ENCODE measurements around the gene MAP2K3.
"Not testable (repeated sequence)": the region's sequence is repeated elsewhere in the genome, so short reads cannot be mapped to it uniquely, and the experiment has no call there.

Gene MAP2K3

DNA sequence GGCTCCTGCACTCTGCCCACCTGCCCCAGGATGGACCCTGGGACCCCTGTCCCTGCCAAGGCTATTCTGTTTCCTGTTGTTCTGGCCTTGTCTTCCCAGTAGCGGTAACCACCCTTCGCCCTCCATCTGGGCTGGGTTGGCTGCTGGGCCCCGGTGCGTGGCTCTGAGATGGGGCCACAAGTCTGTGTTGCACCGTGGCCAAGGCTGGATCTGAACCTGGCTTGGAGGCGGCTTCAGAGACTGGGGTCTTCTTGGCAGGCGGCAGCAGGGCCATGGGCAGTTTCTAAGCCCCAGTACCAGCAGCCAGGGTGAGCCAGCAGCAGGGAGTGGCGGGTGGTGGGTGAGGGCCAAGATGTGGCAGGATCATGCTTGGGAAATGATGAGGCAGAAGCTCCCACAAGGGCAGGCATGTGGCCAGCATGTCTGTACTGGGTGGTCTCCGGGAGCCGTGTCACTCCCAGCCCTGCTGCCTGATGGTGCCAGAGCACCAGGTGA is 12.6 kb downstream of the MAP2K3 start:
- DNase-seq (ENCODE audit: low spot score) = no peak

DNA sequence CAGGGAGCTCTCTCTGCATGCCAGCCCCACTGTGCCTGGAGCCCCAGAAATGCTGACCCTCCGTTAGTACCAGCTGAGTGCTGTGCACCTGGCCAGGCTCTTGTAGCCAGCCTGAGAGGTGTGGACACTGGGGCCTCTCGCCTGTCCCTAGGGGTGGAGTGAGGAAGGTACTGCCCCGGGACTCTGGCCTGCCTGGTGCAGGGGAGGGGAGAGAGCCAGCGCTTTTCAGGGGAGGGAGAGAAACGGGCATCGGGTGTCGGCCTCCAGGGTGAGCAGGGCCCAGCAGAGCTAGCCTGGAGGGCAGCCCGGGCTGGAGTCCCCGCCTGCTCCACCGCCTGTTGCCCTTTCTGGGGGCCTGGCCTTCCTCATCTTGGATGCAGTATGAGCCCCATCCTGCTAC is 13.1 kb downstream of the MAP2K3 start:
- no peak for DNase-seq (ENCODE audit: low spot score)

DNA sequence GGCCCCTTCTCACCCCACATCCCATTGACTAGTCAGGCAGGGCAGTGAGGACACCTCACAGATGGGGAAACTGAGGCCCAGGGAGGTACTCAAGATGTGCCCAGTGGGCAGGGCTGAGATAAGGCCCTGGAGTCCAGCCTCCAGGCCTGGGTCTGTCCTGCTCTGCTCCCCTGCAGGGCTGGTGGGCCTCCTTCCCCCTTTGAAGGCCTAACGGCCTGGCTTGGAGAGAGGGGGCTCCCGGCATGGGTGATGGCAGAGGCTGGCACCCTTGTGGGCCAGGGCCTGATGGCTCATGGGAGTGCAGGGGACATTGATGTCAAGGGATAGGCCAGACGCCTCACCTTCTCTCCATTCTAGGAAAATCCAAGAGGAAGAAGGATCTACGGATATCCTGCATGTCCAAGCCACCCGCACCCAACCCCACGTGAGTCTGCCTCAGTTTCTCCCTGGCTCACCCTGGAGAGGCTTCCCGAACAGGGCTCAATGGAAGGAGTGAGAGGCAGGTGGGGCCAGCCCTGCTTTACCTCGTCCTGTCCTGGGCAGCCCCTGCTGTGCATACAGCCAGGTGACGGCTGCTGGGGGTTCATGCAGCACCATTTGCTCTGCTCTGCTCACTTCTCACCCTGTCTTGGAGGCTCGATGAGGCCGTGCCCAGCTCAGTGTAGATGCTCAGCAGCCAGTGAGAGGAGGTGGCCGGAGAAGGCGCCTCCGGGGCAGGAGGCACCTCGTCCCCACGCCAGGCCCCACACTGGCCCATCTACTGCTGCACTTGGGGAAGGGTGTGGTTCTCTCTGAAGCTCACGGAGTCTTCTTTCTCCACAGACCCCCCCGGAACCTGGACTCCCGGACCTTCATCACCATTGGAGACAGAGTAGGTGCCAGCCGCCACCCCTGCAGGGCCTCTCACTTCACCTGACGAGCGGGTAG is 13.8 kb downstream of the MAP2K3 start:
- no peak for DNase-seq (ENCODE audit: low spot score)

GRCh38 chr17:21298983-21299519 is 14.5 kb downstream of the MAP2K3 start:
- no peak for DNase-seq (ENCODE audit: low spot score)

DNA sequence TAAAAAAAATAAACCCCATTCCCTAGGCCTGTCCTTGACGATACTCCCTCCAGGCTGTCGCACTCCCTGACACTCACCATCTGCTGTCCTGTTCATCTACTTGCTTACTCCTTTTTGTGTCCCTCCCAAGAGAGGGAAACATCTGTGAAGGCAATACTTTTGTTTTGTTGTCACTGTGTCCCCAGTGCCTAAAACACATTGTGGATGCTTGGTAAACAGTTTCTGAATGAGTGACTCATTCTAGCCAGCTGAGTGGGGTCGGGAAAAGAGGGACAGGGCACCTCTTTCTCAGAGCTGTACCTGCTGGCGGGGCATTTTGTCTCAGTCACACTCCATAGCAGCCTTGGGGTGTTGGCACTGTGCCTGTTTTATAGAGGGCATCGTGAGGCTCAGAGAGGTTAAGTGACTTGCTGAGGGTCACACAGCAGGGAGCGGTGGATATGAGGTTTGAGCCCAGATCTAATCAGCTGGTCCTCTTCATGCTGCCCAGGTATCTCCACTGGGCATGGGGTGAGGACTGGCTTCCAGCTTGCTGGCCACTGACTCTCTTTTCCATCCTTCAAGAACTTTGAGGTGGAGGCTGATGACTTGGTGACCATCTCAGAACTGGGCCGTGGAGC is 15.6 kb downstream of the MAP2K3 start:
- DNase-seq (ENCODE audit: low spot score) = no peak

DNA sequence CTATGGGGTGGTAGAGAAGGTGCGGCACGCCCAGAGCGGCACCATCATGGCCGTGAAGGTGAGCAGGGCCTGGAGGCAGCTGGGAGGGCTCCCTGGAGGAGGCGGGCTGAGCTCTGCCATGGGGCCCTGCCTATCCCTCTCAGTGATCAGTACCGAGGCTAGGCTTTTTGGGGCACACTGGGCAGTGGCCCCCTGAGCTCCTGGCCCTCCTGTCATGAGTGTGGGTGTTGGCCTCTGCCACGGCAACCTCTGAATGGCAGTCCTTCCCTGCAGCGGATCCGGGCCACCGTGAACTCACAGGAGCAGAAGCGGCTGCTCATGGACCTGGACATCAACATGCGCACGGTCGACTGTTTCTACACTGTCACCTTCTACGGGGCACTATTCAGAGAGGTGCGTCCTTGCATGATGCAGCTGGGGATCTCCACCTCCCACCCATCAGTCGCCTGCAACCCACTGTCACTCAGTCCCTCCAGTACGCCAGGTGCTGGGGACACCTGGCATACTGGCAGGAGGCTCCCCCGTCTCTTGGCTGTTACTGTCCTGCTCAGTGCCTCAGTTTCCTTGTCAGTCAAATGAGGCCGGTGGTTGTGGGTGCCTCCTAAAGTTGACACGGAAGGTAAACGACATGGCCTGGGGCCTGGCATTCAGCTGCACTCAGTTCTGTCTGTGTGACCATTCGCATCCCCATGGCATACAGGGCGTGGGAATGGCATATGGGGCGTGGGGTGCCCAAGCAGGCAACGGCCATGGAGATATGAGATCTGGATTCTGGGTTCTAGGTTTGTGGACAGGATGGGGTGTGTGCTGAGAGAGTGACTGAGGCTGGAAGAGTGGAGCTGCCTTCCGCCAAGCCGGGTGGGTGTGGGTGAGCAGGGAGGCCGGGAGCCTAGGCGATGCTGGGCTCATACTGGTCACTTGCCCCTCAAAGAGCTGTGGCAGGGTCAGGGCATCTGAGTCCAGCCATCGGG is 16.4 kb downstream of the MAP2K3 start:
- no peak for DNase-seq (ENCODE audit: low spot score)

GRCh38 chr17:21301593-21302550 is 17.4 kb downstream of the MAP2K3 start:
- no peak for DNase-seq (ENCODE audit: low spot score)

GRCh38 chr17:21302711-21303425 is 18.4 kb downstream of the MAP2K3 start:
- DNase-seq (ENCODE audit: low spot score) = no peak

DNA sequence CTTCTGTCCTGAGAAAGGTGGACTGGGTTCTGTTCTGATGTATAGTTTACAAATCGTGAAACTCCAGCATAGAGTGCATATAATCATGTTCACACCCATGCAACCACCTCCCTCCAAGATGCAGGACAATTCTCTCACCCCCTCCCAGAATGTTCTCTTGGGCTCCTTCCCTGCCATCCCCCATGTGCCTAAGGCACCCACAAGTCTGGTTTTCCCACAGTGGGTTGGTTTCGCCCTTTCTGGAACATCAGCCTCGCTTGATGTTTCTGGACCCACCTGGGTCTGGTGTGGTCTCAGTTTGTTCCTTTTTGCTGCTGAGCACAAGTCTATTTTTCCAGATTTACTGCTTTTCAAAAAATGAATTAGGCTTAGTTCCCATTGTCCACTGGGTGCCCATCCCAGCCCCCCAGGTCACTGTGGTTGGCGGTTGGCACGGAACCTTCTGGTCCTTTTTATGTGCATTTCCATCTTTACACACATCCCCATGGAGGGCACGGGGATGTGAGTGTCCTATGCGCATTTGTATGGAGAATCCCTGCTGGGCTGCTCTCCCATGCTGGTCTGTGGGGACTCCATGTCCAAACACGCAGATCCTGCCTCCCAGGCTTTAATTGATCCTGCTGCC is 19.0 kb downstream of the MAP2K3 start:
- DNase-seq (ENCODE audit: low spot score) = no peak

DNA sequence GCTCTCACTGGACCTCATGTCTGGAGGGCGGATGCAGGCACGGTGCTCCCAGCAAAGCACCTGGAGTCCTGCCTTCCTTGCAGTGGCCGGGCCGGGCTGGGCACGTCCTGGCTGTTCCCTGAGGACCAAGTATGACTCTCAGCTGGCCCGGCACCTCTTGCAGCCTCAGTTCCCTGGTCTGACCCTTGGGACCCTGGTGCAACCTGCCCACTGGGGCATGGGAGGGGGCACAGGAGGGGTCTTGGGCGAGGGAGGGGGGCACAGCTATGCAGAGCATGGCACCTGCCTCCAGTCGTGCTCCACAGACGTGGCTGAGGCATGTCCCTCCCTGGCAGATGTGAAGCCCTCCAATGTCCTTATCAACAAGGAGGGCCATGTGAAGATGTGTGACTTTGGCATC is 19.6 kb downstream of the MAP2K3 start:
- DNase-seq (ENCODE audit: low spot score) = no peak

DNA sequence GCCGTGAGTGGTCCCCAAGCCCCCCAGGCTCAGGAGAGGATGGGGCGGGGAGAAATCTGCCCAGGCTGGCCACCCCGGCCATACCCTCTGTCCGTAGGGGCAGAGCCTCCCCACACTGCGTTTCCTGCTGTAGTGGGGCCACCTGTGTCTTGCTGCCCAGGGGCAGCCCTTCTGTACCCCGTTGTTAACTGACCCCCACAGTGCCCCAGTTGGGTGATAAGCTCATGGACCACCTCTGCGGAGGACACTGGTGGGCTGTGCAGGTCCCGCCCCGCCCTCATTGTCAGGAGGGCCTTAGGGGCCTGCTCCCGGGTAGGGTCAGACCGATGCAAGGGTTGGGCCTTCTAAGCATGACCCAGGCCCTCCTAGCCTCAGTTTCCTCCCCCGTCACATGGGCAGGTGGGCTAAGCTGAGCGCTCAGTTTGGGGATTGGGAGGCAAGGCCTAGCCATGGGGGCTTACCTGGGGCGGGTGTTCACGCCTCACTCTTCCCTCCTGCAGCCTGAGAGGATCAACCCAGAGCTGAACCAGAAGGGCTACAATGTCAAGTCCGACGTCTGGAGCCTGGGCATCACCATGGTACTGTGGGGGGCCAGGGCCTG is 20.1 kb downstream of the MAP2K3 start:
- not testable (repeated sequence) for DNase-seq (ENCODE audit: low spot score)

GRCh38 chr17:21305431-21306180 is 21.1 kb downstream of the MAP2K3 start:
- DNase-seq (ENCODE audit: low spot score) = not testable (repeated sequence)

GRCh38 chr17:21306611-21307272 is 22.2 kb downstream of the MAP2K3 start:
- DNase-seq (ENCODE audit: low spot score) = not testable (repeated sequence)

- not testable (repeated sequence) for DNase-seq (ENCODE audit: low spot score)
Observed at GRCh38 chr17:21307273-21307625, 22.7 kb downstream of the MAP2K3 start.

DNA sequence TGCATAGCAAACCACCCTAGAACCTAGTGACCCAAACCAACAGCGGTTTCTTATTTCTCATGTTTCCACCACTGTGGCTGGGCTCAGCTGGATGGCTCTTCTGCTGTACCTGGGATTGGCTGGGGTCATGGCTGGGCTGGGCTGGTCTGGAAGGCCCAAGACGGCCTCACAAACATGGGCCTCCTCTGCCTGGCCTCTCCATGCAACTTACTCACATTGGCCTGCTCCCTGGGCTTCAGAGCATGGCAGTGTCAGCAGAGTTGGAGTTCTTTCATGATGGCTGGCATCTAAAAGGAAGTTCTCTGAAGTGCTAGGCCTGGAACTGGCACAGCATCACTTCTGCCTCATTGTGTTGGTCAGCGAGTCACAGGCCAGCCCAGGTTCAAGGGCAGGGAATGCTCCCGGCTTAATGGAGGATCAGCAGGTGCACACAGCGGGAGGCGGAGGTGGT is 24.4 kb downstream of the MAP2K3 start:
- not testable (repeated sequence) for DNase-seq (ENCODE audit: low spot score)

DNA sequence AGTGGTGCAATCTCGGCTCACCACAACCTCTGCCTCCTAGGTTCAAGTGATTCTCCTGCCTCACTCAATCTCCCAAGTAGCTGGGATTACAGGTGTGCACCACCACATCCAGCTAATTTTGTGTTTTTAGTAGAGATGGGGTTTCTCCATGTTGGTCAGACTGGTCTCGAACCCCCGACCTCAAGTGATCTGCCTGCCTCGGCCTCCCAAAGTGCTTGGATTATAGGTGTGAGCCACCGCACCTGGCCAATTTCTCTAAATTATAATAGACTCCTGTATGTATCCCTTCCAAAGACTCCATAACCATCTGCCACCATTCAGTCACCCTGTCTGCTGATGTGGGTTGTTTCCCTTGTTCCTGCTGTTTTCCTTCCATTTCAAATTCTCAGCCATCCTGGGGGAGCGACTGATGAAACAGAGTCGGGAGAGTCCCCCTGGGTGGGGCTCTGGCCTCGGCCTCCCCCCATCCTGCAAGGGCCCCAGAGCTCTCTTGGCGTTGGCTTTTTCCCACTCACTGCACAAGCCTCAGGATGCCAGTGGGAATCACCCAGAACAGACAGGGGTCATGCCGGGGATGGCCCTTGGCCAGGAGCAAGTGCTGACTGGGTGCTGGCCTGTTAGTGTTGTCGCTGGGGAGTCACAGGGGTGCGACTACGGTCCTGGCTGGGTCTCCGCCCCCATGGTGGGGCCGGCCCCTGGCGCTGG is 25.7 kb downstream of the MAP2K3 start:
- DNase-seq (ENCODE audit: low spot score) = not testable (repeated sequence)
